PC-9 (cell line): ENCODE results near the gene PSMC5.

Experiments
- EZH2 ChIP-seq: fragments of 200-600 bp; sonication (generic); IDR thresholded peaks from 2 replicates; pipeline ENCODE4 v1.8.0; 2017; ENCODE audit warnings: antibody characterized with exemption, low read depth
- TF ChIP-seq, protein P1 (sequence below): fragments of 200-600 bp; sonication (generic); conservative IDR thresholded peaks from 2 replicates; pipeline ENCODE4 v1.6.1; 2017; ENCODE audit warnings: mixed run types, antibody characterized with exemption, mild to moderate bottlenecking, moderate library complexity

DNA sequence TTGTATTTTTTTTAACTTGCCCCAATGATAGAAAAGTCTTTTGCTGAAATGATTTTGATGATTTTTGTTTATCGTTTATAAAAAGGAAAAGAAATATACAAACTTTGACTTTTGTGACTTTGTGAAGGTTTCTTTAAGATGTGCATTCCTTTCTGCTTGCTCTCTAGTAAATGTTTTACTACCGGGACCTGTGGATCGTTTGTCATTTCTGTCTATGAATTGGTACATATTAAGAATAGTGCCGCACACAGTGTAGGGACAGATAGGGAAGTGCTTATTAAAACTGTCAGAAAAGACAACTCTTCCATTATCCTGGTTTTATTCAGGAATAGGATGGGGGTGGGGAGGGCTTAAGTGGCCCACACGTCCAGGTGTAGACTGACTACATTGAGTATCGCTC lies 8.1 kb upstream of the PSMC5 start:
- TF ChIP-seq, protein P1, sequence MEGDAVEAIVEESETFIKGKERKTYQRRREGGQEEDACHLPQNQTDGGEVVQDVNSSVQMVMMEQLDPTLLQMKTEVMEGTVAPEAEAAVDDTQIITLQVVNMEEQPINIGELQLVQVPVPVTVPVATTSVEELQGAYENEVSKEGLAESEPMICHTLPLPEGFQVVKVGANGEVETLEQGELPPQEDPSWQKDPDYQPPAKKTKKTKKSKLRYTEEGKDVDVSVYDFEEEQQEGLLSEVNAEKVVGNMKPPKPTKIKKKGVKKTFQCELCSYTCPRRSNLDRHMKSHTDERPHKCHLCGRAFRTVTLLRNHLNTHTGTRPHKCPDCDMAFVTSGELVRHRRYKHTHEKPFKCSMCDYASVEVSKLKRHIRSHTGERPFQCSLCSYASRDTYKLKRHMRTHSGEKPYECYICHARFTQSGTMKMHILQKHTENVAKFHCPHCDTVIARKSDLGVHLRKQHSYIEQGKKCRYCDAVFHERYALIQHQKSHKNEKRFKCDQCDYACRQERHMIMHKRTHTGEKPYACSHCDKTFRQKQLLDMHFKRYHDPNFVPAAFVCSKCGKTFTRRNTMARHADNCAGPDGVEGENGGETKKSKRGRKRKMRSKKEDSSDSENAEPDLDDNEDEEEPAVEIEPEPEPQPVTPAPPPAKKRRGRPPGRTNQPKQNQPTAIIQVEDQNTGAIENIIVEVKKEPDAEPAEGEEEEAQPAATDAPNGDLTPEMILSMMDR: no peak
- no peak for TF ChIP-seq EZH2
